KG1 (cell line): ENCODE data around the gene RSAD2.
A peak's percentile ranks its signal among the peaks of the same experiment; 100 is the strongest.
"Not testable (repeated sequence)": the region's sequence is repeated elsewhere in the genome, so short reads cannot be mapped to it uniquely, and the experiment has no call there.

Source experiments
- DNase-seq: peaks from one replicate; lab custom pipeline; 2025; lab: John Stamatoyannopoulos, UW

The RSAD2 gene

GRCh38 chr2:6864923-6865345 is 12.6 kb upstream of the RSAD2 start:
- DNase-seq = no peak

DNA sequence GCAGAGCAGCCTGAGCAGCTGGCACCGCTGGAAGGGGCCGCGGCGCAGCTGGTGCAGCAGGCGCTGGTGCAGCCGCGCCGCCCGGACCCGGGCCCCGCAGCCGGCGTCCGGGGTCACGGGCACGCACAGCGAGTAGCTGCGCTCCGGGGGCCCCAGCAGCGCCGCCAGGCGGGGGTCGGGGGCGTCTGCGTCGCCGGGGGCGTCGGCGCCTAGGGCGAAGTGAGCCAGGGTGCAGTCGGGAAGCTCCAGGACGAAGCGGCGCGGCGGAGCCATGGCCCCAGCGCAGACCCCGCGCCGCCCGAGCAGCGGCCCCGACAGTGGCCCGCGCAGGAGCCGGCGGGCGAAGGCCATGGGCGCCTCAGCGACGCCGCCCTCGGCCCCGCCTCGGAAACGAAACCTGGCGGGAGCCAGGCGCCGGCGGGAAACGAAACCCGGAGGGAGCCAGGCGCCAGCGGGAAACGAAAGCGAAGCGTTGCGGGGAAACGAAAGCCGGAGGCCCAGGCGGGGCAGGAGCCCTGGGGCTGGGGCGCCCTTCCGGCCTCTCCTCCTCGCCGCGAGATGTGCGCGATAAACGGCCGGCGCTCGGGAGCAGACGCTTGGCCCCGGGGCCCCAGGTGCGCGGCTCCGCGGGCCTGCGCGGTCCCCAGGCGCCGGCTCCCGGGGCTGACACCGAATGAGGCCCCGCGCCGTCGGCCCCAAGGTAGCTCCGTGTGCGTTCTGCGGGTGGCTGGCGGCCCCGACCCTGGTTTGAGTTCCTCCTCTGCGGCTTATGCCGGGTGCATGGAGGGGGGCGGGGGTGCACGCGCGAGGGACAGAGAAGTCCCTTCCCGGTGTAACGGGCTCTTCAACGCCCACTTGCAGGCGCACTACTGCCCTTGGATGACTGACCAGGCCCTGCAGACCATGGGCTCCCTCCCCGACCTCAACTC is 12.0 kb upstream of the RSAD2 start, which contains the start of gene CMPK2:
TSS of gene CMPK2 (minus strand) at position 562 of the 929 bp plus-strand sequence. CDS start at position 351, 211 bp downstream.
- peak; percentile 46 for DNase-seq

DNA sequence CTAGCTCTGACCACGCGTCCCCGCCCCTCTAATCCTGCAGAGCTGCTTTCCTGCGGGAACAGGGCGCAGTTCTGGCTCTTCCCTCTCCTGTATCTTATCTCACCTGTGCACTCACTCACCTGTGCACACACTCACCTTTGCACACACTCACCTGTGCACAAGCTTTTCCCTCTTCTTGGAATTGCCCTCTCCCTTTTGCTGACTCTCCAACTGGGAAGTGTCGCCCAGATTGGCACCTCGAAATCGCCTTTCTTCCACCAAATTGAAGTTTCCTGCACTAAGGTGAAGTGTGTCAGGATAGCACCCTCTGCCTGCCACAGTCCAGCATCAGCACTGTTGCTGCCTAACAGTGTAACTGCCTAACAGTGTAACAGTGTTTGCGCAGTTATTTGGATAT is 11.3 kb upstream of the RSAD2 start:
- peak; percentile 74 for DNase-seq

DNA sequence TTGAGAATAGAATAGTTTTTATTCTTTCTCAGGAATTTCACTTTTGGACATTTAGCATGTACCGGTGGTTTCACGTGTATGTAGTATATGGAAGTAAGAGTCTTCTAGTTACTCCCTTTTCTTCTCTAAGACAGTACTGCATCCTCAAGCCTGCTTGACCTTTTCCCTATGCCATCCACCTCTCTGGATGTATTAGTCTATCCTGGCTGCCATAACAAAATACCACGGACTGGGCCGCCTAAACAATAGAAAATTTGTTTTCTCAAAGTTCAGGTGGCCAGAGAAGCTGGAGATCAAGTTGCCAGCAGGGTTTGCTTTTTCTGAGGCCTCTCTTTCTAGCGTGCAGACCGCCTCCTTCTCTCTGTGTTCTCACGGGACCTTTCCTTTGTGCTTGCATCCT is 10.6 kb upstream of the RSAD2 start:
- DNase-seq = no peak

GRCh38 chr2:6872394-6872793 is 5.2 kb upstream of the RSAD2 start:
- no peak for DNase-seq

DNA sequence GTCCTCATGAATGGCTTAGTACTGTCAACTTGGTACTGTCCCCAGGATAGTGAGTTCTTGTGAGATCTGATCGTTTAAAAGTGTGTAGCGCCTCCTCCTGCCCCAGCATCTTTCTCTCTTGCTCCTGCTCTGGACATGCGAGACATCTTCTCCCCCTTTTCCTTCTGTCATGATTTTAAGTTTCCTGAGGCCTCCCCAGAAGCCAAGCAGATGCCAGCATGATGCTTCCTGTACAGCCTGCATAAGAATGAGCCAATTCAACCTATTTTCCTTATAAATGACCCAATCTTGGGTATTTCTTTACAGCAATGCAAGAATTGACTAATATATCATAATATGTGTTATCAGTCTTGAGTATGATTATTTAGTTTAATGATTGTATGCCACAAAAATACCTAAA is 3.5 kb upstream of the RSAD2 start:
- no peak for DNase-seq

GRCh38 chr2:6876309-6876708 is 1.3 kb upstream of the RSAD2 start:
- no peak for DNase-seq

DNA sequence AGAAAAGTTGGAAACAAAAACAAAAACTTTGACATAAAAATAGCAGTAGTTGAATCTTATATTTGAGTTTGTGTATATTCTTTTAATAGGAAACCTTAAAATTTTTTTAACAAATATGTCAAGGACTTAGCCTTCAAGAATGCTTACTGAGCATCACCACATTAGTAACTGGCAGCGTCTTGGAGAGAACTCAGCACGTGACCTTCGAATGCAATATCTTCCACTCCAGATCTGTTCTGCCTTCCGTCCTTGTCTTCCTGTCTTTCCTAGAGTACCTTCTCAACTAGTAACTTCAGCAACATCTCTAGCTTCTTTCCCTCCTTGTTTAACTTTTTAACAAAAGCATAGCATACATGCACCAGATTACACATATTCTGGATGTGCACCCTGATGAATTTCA is 972 bp downstream of the RSAD2 start:
- DNase-seq = no peak

DNA sequence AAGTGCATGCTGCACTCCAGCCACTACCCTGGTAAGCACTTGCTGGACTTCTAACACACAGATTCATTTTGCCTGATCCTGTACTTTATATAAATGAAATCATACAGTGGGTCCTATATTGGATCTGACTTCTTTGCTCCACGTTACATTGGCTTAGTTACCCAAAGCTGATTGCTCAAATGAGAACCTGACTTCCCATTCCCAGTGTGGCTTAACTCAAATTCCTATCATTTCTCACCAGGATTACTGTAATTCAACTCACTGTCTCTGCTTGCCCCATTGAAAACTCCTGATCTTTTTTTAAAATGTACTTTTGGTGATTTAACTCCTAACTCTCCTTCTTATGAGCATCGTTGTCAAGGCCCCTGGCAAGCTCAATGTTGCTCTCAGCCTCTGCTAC is 1.4 kb downstream of the RSAD2 start:
- DNase-seq = no peak

DNA sequence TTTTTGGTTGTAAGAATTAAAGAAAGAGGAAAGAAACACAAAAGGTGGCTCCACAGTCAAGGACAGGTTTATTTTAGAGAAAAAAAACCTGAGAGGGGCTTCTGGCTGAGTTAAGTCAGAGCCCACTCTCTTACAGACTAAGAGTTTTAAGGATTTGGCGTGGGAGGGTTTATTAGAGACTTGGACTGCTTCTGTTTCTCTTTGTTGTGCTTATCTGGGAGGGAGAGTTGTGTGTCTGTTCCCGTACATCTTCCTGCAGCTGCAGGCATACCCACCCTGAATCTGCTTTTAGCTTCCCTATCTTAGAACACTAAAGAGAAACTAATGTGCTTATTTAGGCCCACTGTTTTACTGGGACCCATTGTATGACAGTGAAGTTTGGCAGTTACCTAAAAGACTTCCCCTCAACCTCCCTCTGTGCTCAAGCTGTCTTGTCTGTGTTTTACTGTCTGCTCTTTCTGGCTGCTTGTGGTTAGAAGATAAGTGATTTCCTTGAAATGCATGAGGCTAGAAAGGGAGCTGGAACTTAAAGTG is 2.7 kb downstream of the RSAD2 start:
- DNase-seq = peak; percentile 55

GRCh38 chr2:6881046-6881445 is 3.5 kb downstream of the RSAD2 start:
- DNase-seq = no peak

GRCh38 chr2:6881516-6881915 is 3.9 kb downstream of the RSAD2 start:
- DNase-seq = no peak

DNA sequence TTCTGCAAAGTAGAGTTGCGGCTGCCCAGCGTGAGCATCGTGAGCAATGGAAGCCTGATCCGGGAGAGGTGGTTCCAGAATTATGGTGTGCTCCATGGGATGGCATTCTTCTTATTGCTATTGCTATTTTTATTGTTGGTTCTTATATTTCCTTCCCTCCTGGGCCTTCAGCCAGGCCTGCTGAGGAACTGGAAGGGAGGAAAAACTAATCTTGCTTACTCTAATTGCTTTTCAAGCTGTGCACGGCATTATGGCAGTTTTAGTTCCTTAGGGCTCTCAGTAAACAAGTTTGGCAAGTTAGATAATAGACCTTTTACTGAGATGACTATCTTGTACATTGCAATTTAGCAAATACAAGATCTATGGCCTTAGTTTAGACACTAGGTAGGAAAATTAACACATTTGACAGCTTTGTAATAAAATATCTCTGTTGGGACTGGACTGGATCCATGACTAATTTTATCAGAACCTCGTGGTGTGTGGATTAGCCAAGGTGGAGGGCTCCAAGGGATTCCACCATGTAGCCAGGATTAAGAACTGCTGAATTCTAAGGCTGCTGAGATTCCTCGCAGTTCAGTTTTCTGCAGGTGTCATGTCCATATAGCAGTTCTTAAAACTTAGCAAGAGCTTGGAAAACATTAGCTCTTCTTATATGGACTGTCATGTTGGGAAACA is 6.0 kb downstream of the RSAD2 start:
- DNase-seq = no peak

GRCh38 chr2:6885551-6885950 is 8.0 kb downstream of the RSAD2 start:
- DNase-seq = no peak

DNA sequence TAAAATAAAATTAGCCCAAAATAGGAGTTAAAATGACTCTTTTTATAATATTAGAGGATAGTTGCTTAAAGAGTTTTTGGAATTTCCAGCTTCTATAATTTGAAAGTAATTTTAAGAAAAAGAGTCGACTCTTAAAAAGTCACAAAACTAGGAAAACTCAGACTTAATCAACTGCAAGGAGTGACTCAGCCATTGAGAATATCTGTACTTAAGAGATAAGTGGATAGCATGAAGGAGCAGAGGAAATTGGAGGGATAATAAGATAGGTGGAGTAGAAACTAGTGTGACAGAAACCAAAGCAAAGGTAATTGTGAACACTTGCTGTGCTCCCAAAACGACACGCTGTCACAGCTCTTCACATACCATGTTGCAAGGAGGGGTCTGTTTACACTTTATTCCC is 8.4 kb downstream of the RSAD2 start:
- DNase-seq = no peak

DNA sequence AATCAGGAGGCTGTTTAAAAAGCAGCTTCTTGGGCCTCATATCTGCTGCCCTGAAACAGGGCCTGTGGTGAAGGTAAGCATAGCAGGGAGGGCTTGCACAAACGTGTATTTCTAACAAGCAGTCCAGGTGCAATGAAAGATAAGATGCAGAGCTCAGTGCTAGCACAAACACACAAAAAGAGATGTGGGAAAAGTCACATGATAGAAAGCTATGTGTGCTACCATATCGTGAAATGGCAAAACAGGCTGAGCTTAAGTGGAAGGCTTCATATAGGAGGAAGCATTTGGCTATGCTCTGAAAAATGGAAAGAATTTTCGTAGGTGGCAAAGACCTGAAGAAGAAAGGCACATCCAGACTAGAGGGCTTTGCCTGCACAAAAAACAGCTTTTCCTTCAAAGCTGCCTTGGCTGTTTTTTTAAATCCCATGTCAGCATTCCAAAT is 10.2 kb downstream of the RSAD2 start:
- no peak for DNase-seq

DNA sequence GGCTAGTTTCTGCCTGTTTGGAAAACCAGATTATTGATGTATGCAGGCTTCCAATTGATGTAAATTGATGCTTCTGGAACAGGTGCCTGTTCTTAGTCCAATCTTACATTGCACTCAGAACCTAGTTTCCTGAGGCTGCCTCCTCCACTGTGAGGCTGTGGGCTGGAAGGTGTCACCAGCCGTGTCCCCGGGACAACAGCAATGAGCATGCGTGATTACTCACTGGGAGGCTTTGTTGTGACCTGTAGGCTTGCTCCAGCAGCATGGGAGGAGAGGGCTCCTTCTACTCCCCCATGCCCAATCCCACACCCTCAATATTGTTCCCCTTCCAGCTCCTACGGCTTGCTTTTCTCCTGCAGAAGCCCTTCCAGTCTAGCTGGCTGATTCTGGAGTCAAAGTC is 11.1 kb downstream of the RSAD2 start:
- DNase-seq = no peak

- no peak for DNase-seq
Observed at GRCh38 chr2:6893876-6894482, 16.4 kb downstream of the RSAD2 start.

- DNase-seq = peak; percentile 17
Observed at GRCh38 chr2:6896930-6897759, 19.6 kb downstream of the RSAD2 start.

DNA sequence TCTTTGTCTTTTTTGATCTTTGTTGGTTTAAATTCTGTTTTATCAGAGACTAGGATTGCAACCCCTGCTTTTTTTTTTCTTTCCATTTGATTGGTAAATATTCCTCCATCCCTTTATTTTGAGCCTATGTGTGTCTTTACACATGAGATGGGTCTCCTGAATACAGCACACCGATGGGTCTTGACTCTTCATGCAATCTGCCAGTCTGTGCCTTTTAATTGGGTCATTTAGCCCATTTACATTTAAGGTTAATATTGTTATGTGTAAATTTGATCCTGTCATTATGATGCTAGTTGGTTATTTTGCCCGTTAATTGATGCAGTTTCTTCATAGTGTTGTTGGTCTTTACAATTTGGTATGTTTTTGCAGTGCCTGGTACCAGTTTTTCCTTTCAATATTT is 25.0 kb downstream of the RSAD2 start:
- not testable (repeated sequence) for DNase-seq

DNA sequence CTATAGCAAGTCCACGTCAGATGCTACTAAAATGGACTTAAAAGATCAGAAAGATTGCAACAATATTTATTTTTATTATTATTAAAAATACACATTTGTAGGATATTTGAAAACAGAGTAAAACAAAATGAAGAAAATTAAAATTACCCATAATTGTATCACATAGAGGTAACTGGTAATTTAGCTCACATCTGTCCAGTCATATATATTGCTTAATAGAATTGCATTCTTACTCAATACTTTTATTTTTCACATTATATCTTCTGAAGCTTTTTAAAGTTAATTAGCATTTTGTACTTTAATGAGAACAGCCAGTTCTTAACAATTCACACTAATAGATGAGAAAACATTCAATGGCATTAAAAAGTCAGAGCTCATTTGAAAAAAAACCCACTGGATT is 28.1 kb downstream of the RSAD2 start:
- DNase-seq = no peak
